ENCODE data around the gene SALL3.

DNA sequence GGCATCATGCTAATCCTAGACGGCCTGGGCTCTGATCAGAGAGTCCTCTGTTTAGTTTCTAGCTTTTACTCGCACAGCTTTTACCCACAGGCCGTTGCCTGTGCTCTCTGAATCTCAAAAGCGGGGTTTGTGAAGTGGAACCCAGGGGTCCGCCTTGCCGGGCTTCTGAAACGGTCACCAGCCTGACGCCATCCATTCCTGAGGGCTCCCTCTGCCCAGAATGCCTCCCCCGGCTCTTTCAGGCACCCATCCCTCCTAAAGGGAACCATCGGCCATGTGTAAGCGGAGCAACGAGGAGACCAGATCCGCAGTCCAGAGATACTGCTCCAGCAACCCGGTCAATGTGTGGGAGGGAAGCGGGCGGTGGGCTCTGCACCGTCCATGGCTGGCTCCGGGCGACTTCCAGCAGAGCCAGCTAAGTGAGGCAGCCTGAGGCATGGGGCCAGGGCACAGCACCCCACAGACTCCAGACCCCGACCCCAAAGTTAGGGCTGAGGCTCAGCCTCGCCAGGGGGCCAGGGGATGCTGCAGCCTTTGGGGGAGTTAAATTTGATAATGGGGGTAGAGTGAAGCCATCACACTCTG lies 28.8 kb downstream of the SALL3 start:
- TF ChIP-seq, protein P1, sequence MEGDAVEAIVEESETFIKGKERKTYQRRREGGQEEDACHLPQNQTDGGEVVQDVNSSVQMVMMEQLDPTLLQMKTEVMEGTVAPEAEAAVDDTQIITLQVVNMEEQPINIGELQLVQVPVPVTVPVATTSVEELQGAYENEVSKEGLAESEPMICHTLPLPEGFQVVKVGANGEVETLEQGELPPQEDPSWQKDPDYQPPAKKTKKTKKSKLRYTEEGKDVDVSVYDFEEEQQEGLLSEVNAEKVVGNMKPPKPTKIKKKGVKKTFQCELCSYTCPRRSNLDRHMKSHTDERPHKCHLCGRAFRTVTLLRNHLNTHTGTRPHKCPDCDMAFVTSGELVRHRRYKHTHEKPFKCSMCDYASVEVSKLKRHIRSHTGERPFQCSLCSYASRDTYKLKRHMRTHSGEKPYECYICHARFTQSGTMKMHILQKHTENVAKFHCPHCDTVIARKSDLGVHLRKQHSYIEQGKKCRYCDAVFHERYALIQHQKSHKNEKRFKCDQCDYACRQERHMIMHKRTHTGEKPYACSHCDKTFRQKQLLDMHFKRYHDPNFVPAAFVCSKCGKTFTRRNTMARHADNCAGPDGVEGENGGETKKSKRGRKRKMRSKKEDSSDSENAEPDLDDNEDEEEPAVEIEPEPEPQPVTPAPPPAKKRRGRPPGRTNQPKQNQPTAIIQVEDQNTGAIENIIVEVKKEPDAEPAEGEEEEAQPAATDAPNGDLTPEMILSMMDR (IDR thresholded peaks at IDR 0.05), result no peak
- no peak for TF ChIP-seq POLR2A (IDR thresholded peaks at IDR 0.05)
